Measurements from ENCODE around the gene RBM20.

DNA sequence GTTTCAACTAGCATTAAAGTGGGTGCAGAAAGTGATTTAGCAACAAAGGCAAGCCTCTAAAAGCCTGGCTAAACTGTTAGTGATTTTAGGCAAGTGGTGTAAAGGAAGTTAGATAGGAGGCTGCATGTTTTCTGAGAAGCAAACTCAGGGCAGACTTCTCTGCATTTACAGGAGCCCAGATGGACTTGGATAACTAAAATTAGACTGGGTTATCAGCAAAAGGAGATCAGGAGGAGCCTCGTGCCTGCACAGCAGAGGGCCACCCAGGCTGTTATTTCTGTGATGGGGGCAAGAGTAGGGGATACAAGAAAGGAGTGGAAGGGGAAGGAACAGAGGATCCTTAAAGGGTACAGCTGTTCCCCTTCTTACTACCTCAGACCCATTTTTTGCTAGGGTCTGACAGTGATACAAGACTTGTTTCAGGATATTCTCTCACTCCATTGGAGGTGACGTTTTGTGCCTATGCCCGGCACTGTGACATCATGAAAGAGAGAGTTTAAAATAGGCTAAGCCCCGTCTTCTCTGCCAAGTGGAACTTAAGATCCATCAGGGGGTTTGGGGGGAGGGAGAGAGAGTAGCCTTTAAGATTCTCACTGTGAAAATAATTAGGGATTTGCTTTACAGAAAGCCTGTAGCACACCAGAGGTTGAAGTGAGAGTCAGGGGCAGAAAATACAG lies 178.0 kb downstream of the RBM20 start:
- no peak for TF ChIP-seq CTCF (IDR thresholded peaks at IDR 0.05)
- no peak for TF ChIP-seq POLR2A (IDR thresholded peaks at IDR 0.05)
- TF ChIP-seq POLR2AphosphoS5 (IDR thresholded peaks at IDR 0.05) = no peak

Data from breast epithelium (tissue), 3 donors.